TTC549 (cell line): ENCODE data around the gene NPB.
A peak's percentile ranks its signal among the peaks of the same experiment; 100 is the strongest.
"Not testable (repeated sequence)": the region's sequence is repeated elsewhere in the genome, so short reads cannot be mapped to it uniquely, and the experiment has no call there.

ENCODE experiments used
- FAIRE-seq: peaks from 2 replicates; lab custom pipeline; 2012; peaks lifted over from hg19 to GRCh38; lab: Jason Lieb, UNC

The NPB gene

GRCh38 chr17:81912441-81913309 lies 10.6 kb downstream of the NPB start:
- FAIRE-seq, result no peak

- FAIRE-seq, result no peak
Observed at GRCh38 chr17:81913394-81914102, 11.5 kb downstream of the NPB start.

- no peak for FAIRE-seq
Observed at GRCh38 chr17:81914103-81914850, 12.2 kb downstream of the NPB start.

GRCh38 chr17:81915331-81915730 lies 13.3 kb downstream of the NPB start:
- no peak for FAIRE-seq

- no peak for FAIRE-seq
Observed at GRCh38 chr17:81916234-81917001, 14.4 kb downstream of the NPB start.

GRCh38 chr17:81917565-81918332 lies 15.7 kb downstream of the NPB start, which contains the start of gene SIRT7:
Gene SIRT7, minus strand, starts transcription at chr17:81918176. Its CDS starts 45 bp downstream, at chr17:81918131.
- no peak for FAIRE-seq

GRCh38 chr17:81918333-81918669 lies 16.3 kb downstream of the NPB start:
- FAIRE-seq, result not testable (repeated sequence)

GRCh38 chr17:81918832-81919545 lies 17.0 kb downstream of the NPB start:
- FAIRE-seq, result no peak

GRCh38 chr17:81920612-81921536 lies 18.8 kb downstream of the NPB start:
- no peak for FAIRE-seq

- FAIRE-seq, result peak; percentile 55
Observed at GRCh38 chr17:81921537-81921862, 19.5 kb downstream of the NPB start.

GRCh38 chr17:81921996-81922565 lies 20.0 kb downstream of the NPB start:
- no peak for FAIRE-seq

- FAIRE-seq, result no peak
Observed at GRCh38 chr17:81922566-81923301, 20.7 kb downstream of the NPB start.

GRCh38 chr17:81923302-81924260 lies 21.5 kb downstream of the NPB start:
- no peak for FAIRE-seq

- FAIRE-seq, result no peak
Observed at GRCh38 chr17:81924557-81925532, 22.8 kb downstream of the NPB start.

- no peak for FAIRE-seq
Observed at GRCh38 chr17:81925860-81926450, 23.9 kb downstream of the NPB start.
